ENCODE results near the gene OR10K1.

- no peak for TF ChIP-seq CTCF (IDR thresholded peaks at IDR 0.05)
- no peak for TF ChIP-seq POLR2A (IDR thresholded peaks at IDR 0.05)
Observed at GRCh38 chr1:158507511-158507910, 45.9 kb downstream of the OR10K1 start.
